ENCODE measurements around the gene FMNL1.
A peak's percentile ranks its signal among the peaks of the same experiment; 100 is the strongest.

Gene FMNL1

DNA sequence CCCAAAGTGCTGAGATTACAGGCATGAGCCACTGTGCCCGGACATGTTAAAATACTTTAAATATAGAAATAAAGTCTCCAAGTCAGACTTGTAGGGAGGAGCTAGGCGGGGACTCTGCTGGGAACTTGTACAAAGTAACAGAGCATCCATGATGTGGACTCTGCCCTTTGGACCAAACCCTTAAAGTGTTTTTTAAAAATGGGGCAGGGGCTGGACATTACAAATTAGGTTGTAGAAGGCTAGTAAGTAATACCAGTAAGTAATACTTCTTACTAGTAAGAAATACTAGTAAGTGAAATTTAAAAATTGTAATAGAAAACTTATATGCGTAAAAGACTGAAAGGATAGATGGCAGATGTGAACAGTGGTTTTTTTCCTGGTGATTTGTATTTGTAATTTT is 49.9 kb downstream of the FMNL1 start:
- no peak overlapping the region for H3K4me3 ChIP-seq (replicated peaks in 1 of 2; ENCODE audit: low read depth in 2 of 2, low read length in 2 of 2)
- TF ChIP-seq, protein P1, sequence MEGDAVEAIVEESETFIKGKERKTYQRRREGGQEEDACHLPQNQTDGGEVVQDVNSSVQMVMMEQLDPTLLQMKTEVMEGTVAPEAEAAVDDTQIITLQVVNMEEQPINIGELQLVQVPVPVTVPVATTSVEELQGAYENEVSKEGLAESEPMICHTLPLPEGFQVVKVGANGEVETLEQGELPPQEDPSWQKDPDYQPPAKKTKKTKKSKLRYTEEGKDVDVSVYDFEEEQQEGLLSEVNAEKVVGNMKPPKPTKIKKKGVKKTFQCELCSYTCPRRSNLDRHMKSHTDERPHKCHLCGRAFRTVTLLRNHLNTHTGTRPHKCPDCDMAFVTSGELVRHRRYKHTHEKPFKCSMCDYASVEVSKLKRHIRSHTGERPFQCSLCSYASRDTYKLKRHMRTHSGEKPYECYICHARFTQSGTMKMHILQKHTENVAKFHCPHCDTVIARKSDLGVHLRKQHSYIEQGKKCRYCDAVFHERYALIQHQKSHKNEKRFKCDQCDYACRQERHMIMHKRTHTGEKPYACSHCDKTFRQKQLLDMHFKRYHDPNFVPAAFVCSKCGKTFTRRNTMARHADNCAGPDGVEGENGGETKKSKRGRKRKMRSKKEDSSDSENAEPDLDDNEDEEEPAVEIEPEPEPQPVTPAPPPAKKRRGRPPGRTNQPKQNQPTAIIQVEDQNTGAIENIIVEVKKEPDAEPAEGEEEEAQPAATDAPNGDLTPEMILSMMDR (IDR thresholded peaks at IDR 0.05; ENCODE audit: low read depth, low read length) = no peak
- DNase-seq (ENCODE audit: low read depth in 2 of 2) = no peak

DNA sequence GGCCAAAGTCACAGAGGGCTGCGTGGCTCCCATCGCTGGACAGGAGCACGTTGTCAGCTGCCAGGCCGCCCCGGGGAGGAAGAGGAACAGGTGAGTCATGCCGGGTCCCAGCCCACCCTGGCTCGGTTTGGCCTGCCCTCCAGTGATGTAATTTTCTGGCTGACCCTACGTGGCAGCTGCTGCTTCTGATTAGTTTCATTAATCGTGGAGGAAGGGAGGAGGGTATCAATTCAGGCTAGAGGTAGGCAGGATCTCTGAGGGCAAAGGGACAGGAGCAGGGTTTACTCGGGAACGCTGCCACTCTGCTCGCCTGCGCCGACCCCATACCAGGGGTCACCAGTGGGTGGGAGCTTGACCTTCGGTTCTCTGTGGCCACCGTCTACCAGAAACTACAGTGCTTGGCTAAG is 51.9 kb downstream of the FMNL1 start:
- no peak overlapping the region for H3K4me3 ChIP-seq (replicated peaks in 1 of 2; ENCODE audit: low read depth in 2 of 2, low read length in 2 of 2)
- no peak for DNase-seq (ENCODE audit: low read depth in 2 of 2)
- TF ChIP-seq, protein P1 (IDR thresholded peaks at IDR 0.05; ENCODE audit: low read depth, low read length) = no peak

DNA sequence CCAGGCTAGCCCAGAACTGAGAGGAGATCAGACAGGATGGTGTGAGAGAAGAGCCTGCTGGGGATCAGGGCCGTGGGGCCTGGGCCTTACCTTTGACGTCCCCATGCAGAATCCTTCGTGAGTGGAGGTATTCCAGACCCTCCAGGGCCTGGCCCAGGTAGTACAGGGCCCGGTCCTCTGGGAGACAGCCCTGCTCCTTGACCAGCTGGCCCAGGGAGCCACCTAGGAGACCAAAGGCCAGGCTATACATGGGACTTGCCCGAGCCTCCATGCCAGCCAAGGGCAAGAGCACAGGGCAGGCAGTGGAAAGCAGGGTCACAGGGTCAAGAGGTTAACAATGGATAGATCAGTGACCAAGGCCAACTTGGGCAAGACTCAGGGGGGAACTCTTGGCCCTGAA is 52.3 kb downstream of the FMNL1 start:
- no peak overlapping the region for H3K4me3 ChIP-seq (replicated peaks in 1 of 2; ENCODE audit: low read depth in 2 of 2, low read length in 2 of 2)
- no peak for DNase-seq (ENCODE audit: low read depth in 2 of 2)
- TF ChIP-seq, protein P1 (IDR thresholded peaks at IDR 0.05; ENCODE audit: low read depth, low read length) = no peak

DNA sequence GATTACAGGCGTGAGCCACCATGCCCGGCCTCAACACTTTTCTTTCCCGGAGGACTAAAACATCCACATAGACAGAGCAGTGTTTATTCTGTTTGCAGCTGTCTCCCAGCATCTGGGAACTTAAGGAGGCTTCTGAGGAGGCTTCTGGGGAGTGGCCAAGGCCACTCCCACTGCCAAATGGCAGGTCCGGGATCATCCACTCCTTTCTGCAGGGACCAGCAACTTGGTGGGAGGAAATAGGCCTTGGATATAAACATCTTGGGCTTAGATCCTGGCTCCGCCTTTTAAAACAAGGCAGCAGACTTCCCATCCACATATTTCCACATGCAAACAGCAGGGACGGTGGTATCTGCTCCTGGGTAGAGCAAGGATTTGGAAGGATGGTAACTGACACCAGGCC is 54.3 kb downstream of the FMNL1 start:
- DNase-seq (ENCODE audit: low read depth in 2 of 2) = peak in 1 of 2 donors; percentile 64
- TF ChIP-seq, protein P1 (IDR thresholded peaks at IDR 0.05; ENCODE audit: low read depth, low read length) = no peak

DNA sequence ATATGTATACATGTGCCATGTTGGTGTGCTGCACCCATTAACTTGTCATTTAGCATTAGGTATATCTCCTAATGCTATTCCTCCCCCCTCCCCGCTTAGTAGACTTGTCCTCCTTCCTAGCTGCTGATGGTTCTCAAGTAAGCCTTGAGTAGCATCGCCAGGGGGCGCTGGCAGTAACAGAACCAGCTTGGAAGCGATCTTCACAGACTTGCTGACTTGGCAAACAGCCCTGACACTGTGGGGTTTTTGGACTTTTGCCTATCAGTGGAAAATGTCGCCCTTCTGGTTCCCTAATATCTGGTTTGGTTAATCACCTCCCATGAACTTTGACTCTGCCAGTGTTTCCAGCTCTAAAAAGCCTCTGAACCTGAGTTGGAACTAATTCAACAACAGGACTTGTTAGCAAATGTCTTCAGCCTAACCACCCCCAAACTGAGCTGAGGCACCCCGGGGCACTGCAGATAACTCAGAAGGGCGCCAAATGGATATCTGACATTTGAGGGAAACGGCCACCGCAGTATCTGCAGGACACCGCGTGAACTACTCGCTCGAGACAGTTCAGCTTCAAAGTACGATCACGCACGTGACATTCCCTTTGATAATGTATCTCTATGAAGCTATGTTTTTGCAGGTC is 55.6 kb downstream of the FMNL1 start:
- TF ChIP-seq, protein P1 (IDR thresholded peaks at IDR 0.05; ENCODE audit: low read depth, low read length) = peak; percentile 78
- no peak overlapping the region for H3K4me3 ChIP-seq (replicated peaks in 1 of 2; ENCODE audit: low read depth in 2 of 2, low read length in 2 of 2)
- DNase-seq (ENCODE audit: low read depth in 2 of 2) = peak; percentile 96

More for the DNA sequence above, 54.3 kb downstream of the FMNL1 start:
- no peak overlapping the region for H3K4me3 ChIP-seq (replicated peaks in 1 of 2; ENCODE audit: low read depth in 2 of 2, low read length in 2 of 2)

DNA sequence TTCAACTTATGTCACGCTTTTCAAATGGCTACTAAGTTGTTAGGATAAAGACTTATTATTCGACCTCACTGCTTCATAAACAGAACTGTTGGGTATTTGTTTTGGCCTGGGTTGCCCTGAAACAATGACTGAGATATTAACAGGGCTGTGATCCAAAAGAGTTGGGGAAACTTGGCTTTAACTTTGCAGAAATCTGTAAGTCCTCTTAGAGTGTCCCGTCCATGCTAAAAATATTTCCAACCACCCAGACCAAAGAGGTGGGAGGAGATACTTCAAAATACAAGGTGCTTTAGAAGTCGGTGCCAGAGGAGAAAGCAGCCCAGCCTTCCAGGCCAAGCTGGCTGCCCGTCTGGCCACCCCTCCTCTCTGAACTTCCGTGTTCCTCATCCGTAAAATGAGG is 56.3 kb downstream of the FMNL1 start:
- TF ChIP-seq, protein P1 (IDR thresholded peaks at IDR 0.05; ENCODE audit: low read depth, low read length) = no peak
- no peak overlapping the region for H3K4me3 ChIP-seq (replicated peaks in 1 of 2; ENCODE audit: low read depth in 2 of 2, low read length in 2 of 2)
- DNase-seq (ENCODE audit: low read depth in 2 of 2) = peak; percentile 65 to 93

DNA sequence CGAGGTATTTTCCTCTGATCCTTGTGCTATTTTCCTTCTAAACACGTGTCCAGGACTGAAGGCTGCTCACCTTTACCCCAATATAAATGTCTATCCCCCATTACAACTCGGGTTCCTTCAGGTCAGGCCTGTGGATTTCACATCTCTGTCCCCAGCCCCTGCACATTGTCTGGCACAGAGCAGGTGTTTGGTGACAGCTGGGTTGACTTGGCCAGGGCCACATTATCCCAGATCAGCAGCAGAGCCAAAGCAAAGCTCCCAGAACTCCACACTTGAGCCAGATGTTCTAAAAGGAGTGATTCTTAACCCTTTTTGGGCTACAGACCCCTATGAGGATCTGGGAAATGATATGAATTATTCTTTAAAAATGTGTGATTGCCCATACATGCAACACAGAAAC is 58.2 kb downstream of the FMNL1 start:
- no peak overlapping the region for H3K4me3 ChIP-seq (replicated peaks in 1 of 2; ENCODE audit: low read depth in 2 of 2, low read length in 2 of 2)
- TF ChIP-seq, protein P1 (IDR thresholded peaks at IDR 0.05; ENCODE audit: low read depth, low read length) = no peak
- no peak for DNase-seq (ENCODE audit: low read depth in 2 of 2)

Measured in cardiac fibroblast (primary cell).